Astrocyte (in vitro differentiated cells and primary cell): Measurements from ENCODE around the gene FBXO46. TPM values are rescaled to one million over a fixed set of nuclear protein-coding genes. Genes with fewer than 3 reads are reported as not detected.

Source experiments
- DNase-seq: peaks from one replicate; pipeline ENCODE4 v3.0.0-alpha.2; 2010; ENCODE audit warnings: low read depth
- FAIRE-seq: peaks from 2 replicates; lab custom pipeline; 2011; peaks lifted over from hg19 to GRCh38; lab: Jason Lieb, UNC
- H2AFZ ChIP-seq: 2 replicates; pipeline ENCODE4 v1.6.0; 2012; ENCODE audit warnings: low read depth, low read length, inconsistent platforms
- H3K27ac ChIP-seq: 2 replicates; pipeline ENCODE4 v1.5.1; 2011; ENCODE audit warnings: low read depth, low read length, inconsistent platforms
- H3K27me3 ChIP-seq: 2 replicates; pipeline ENCODE4 v1.6.0; 2011; ENCODE audit warnings: low read length, inconsistent platforms; ENCODE audit not compliant: insufficient read depth
- H3K36me3 ChIP-seq: 2 replicates; pipeline ENCODE4 v1.5.1; 2011; ENCODE audit warnings: low read length, inconsistent platforms; ENCODE audit not compliant: insufficient read depth
- H3K4me1 ChIP-seq: 2 replicates; pipeline ENCODE4 v1.5.1; 2011; ENCODE audit warnings: low read length, inconsistent platforms; ENCODE audit not compliant: insufficient read depth
- H3K4me2 ChIP-seq: 2 replicates; pipeline ENCODE4 v1.6.0; 2012; ENCODE audit warnings: low read length, inconsistent platforms
- H3K4me3 ChIP-seq: 2 replicates; pipeline ENCODE4 v1.5.1; 2011; ENCODE audit warnings: low read depth, mild to moderate bottlenecking, low read length, inconsistent platforms; ENCODE audit not compliant: insufficient read depth
- H3K79me2 ChIP-seq: 2 replicates; pipeline ENCODE4 v1.6.0; 2012; ENCODE audit warnings: mild to moderate bottlenecking, low read length, inconsistent platforms; ENCODE audit not compliant: insufficient read depth
- H3K9ac ChIP-seq: 2 replicates; pipeline ENCODE4 v1.6.0; 2012; ENCODE audit warnings: mild to moderate bottlenecking, low read length, inconsistent platforms
- H3K9me3 ChIP-seq: 2 replicates; pipeline ENCODE4 v1.5.1; 2012; ENCODE audit warnings: low read depth, mild to moderate bottlenecking, low read length, inconsistent platforms; ENCODE audit not compliant: insufficient read depth
- H4K20me1 ChIP-seq: 2 replicates; pipeline ENCODE4 v1.6.0; 2012; ENCODE audit warnings: low read length, inconsistent platforms; ENCODE audit not compliant: insufficient read depth
- H3K27ac Mint-ChIP-seq: one replicate; pipeline ENCODE4 v1.8.0; 2021; ENCODE audit warnings: mild to moderate bottlenecking, mixed read lengths; ENCODE audit not compliant: unreplicated experiment
- H3K27me3 Mint-ChIP-seq: one replicate; pipeline ENCODE4 v1.8.0; 2021; ENCODE audit warnings: low read depth, mixed read lengths; ENCODE audit not compliant: unreplicated experiment
- H3K36me3 Mint-ChIP-seq: one replicate; pipeline ENCODE4 v1.8.0; 2021; ENCODE audit warnings: low read depth, mixed read lengths; ENCODE audit not compliant: unreplicated experiment
- H3K4me1 Mint-ChIP-seq: one replicate; pipeline ENCODE4 v1.8.0; 2021; ENCODE audit warnings: low read depth, mixed read lengths; ENCODE audit not compliant: unreplicated experiment
- H3K4me3 Mint-ChIP-seq: one replicate; pipeline ENCODE4 v1.8.0; 2021; ENCODE audit warnings: mild to moderate bottlenecking, moderate library complexity, mixed read lengths; ENCODE audit not compliant: unreplicated experiment
- H3K9me3 Mint-ChIP-seq: one replicate; pipeline ENCODE4 v1.8.0; 2021; ENCODE audit warnings: mild to moderate bottlenecking, mixed read lengths; ENCODE audit not compliant: unreplicated experiment
- CTCF ChIP-seq: IDR thresholded peaks from 2 replicates; pipeline ENCODE4 v1.5.1; 2011; ENCODE audit warnings: low read depth, mild to moderate bottlenecking, inconsistent platforms, low read length, moderate library complexity; ENCODE audit not compliant: insufficient read depth
- EZH2 ChIP-seq: IDR thresholded peaks from 2 replicates; pipeline ENCODE4 v1.6.1; 2012; ENCODE audit warnings: mild to moderate bottlenecking, low read length, inconsistent platforms; ENCODE audit not compliant: insufficient read depth
- total RNA-seq: library from RNA; stranded (reverse); gene quantifications from 2 replicates; pipeline ENCODE4 v1.2.1, GENCODE V29; 2021

FBXO46 gene
- total RNA-seq, 1 donor from 2014 or later: 21.1 TPM

- H3K27ac Mint-ChIP-seq: peak overlapping the region; percentile 93
Observed at GRCh38 chr19:45764945-45765701, 34.4 kb upstream of the FBXO46 start.

GRCh38 chr19:45764475-45764874, 33.8 kb upstream of the FBXO46 start:
- peak overlapping the region; percentile 9 for H3K9ac ChIP-seq
- H3K36me3 ChIP-seq: no peaks in the 10 kb centered on the region
- FAIRE-seq (no peak), DNase-seq (no peak)
- H3K27ac Mint-ChIP-seq: no peak overlapping the region
- no peak for TF ChIP-seq CTCF
- no peak for TF ChIP-seq EZH2
- no peaks in the 10 kb centered on the region for H3K27me3 ChIP-seq
- H3K4me1 ChIP-seq: peaks cover 27% of the 10 kb centered on the region
- H3K4me2 ChIP-seq: peak overlapping the region; percentile 13
- no peak overlapping the region for H3K4me3 ChIP-seq
- H3K27ac ChIP-seq: no peak overlapping the region
- H3K9me3 Mint-ChIP-seq: no peaks in the 10 kb centered on the region
- peak overlapping the region; percentile 72 for H3K4me3 Mint-ChIP-seq
- H3K27me3 Mint-ChIP-seq: peaks cover 3% of the 10 kb centered on the region
- H3K9me3 ChIP-seq: no peaks in the 10 kb centered on the region
- no peaks in the 10 kb centered on the region for H3K36me3 Mint-ChIP-seq
- peaks cover 8% of the 10 kb centered on the region for H3K4me1 Mint-ChIP-seq
- no peaks in the 10 kb centered on the region for H4K20me1 ChIP-seq
- no peak overlapping the region for H2AFZ ChIP-seq
- peaks cover 12% of the 10 kb centered on the region for H3K79me2 ChIP-seq

More at GRCh38 chr19:45764945-45765701, 34.4 kb upstream of the FBXO46 start:
- peaks cover 32% of the 10 kb centered on the region for H3K4me1 ChIP-seq
- peaks cover 3% of the 10 kb centered on the region for H4K20me1 ChIP-seq
- peaks cover 12% of the 10 kb centered on the region for H3K79me2 ChIP-seq
- TF ChIP-seq EZH2 (no peak), CTCF (no peak)
- Mint-ChIP-seq H3K36me3 (no peaks in the 10 kb centered on the region), H3K27me3 (peaks cover 2% of the 10 kb centered on the region), H3K4me3 (peak overlapping the region; percentile 72), H3K4me1 (peaks cover 8% of the 10 kb centered on the region), H3K9me3 (no peaks in the 10 kb centered on the region)
- no peak overlapping the region for H2AFZ ChIP-seq
- no peak overlapping the region for H3K4me3 ChIP-seq
- FAIRE-seq (no peak), DNase-seq (no peak)
- H3K36me3 ChIP-seq: no peaks in the 10 kb centered on the region
- no peak overlapping the region for H3K27ac ChIP-seq
- H3K9me3 ChIP-seq: no peaks in the 10 kb centered on the region
- peak overlapping the region; percentile 19 for H3K4me2 ChIP-seq
- H3K9ac ChIP-seq: peak overlapping the region; percentile 9
- H3K27me3 ChIP-seq: no peaks in the 10 kb centered on the region

DNA sequence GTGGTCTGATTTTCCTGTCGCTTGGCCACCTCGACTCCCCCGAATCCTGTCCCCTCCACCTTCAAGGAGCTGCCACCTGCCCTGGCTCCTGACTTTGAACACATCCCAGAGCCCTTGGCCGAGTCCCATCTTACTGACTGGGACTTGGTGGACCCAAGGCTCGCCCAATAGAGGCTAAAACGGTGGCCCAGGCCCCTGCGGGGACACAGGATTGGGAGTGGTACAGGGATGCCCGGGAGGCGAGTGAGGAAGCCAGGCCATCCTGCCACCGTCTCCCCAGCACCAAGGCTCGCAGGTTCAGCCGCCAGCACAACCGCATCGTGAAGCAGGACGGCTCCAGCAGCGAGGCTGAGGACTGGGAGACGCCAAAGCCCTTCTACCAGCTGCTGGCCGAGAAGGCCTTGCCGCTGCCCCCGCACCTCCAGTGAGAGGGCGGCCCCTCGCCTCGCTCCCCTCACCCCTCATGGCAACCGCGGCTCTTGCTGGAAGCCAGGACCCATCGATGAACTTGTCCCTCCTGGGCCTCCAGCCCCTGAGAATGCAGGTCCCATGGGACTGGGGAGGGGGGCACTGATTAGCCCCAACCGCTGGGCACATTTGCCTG, 33.1 kb upstream of the FBXO46 start:
- Histone ChIP-seq H3K4me1 (peaks cover 27% of the 10 kb centered on the region), H3K36me3 (no peaks in the 10 kb centered on the region), H3K9ac (no peak overlapping the region), H3K27ac (no peak overlapping the region), H3K4me3 (no peak overlapping the region), H3K79me2 (peaks cover 12% of the 10 kb centered on the region), H4K20me1 (no peaks in the 10 kb centered on the region), H3K27me3 (no peaks in the 10 kb centered on the region), H3K9me3 (no peaks in the 10 kb centered on the region), H2AFZ (no peak overlapping the region), H3K4me2 (no peak overlapping the region)
- H3K4me1 Mint-ChIP-seq: peaks cover 8% of the 10 kb centered on the region
- H3K9me3 Mint-ChIP-seq: no peaks in the 10 kb centered on the region
- H3K27ac Mint-ChIP-seq: peak overlapping the region; percentile 26
- H3K4me3 Mint-ChIP-seq: no peak overlapping the region
- DNase-seq (no peak), FAIRE-seq (no peak)
- peaks cover 5% of the 10 kb centered on the region for H3K27me3 Mint-ChIP-seq
- no peak for TF ChIP-seq CTCF
- TF ChIP-seq EZH2: no peak
- no peaks in the 10 kb centered on the region for H3K36me3 Mint-ChIP-seq
